ENCODE results near the gene SLC39A13.

DNA sequence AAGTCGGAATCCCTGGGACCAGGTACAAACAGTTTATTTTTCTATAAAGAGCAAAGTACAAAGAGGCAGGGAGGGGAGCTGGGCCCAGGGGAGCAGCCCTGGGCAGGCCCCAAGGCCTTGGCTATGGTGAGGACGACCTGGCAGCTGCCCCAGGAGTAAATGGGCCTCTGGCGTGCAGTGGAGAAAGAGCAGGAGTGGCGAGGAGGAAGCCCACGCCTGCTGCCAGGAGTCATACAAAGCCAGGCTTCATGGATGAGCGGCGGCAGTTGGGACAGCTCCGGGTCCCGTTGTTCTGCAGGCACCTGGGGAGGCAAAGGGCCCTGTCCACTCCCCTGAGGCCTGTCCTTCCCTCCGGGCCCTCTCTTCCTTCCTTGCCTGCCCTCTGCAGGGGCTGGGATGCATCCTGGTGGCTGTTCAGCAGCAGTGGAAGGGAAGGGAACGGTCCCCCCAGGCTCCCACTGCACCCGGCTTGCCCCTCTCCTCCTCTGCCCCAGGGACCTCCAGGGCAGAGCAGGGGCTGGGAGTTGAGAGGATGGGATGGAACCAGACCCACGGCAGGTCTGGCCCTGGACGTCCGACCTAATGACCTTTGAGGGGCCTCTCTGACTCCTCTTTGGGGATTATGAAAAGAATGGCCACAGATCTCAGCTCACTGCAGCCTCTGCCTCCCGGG lies 29.5 kb downstream of the SLC39A13 start:
- TF ChIP-seq POLR2A (IDR thresholded peaks at IDR 0.05; ENCODE audit: low read depth, low read length) = no peak
- TF ChIP-seq, protein P1, sequence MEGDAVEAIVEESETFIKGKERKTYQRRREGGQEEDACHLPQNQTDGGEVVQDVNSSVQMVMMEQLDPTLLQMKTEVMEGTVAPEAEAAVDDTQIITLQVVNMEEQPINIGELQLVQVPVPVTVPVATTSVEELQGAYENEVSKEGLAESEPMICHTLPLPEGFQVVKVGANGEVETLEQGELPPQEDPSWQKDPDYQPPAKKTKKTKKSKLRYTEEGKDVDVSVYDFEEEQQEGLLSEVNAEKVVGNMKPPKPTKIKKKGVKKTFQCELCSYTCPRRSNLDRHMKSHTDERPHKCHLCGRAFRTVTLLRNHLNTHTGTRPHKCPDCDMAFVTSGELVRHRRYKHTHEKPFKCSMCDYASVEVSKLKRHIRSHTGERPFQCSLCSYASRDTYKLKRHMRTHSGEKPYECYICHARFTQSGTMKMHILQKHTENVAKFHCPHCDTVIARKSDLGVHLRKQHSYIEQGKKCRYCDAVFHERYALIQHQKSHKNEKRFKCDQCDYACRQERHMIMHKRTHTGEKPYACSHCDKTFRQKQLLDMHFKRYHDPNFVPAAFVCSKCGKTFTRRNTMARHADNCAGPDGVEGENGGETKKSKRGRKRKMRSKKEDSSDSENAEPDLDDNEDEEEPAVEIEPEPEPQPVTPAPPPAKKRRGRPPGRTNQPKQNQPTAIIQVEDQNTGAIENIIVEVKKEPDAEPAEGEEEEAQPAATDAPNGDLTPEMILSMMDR (conservative IDR thresholded peaks at IDR 0.05; ENCODE audit: low read depth, low read length) = no peak

All from IMR-90 (cell line).